ENCODE results near the gene EFL1. TPM values are rescaled to one million over a fixed set of nuclear protein-coding genes. Genes with fewer than 3 reads are reported as not detected.

EFL1 gene
- total RNA-seq, 2 experiments from 2014 or later, result 7.1 to 7.8 TPM

DNA sequence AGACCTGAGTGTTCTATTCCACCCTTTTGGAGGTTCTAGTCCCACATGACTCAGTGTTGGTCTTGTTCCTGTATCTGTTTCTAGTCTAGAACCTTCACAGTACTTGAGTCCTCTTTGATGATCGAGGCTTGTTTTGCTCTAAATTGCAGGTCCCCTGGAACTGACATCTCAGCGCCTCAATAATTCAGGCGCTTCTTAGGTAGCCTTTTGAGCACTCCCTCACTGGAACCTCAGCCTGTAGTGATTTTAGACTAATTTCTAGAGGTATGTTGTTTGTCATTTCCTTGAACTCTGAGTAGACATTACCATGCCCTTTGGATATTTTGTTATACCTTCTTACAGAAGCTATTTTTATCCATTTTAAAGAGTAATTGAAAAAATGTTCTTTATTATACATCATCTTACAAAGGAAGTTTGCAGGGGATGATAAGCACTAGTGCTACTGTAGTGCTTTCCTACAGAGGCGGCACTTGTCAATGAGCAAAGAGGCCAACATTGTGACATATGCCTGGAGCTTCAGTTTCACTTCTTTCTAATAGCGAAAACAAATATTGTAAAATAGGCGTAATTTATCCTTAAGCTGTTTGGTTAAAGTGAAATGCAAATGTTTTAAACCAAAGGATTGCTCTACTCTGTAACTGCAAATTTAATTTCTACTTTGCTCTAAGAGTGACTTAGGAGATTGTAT, 75.7 kb downstream of the EFL1 start:
- ChIA-PET POLR2A (no interaction called here), CTCF (interaction anchor here (1.0 kb wide), 1 partner anchor 11 kb away, joined by 3 read pairs; no protein-coding TSS in a partner anchor)
- H3K4me1 ChIP-seq (ENCODE audit: insufficient read depth, low read length), result no peaks in the 10 kb centered on the region
- H3K9me3 ChIP-seq (ENCODE audit: control insufficient read depth in 1 of 2, insufficient read depth in 1 of 2, low read length in 2 of 2), result no peaks in the 10 kb centered on the region
- Mint-ChIP-seq H3K9me3 (no peaks in the 10 kb centered on the region), H3K4me3 (no peak overlapping the region), H3K27me3 (no peaks in the 10 kb centered on the region), H3K36me3 (ENCODE audit: low read depth) (peaks cover 14% of the 10 kb centered on the region), H3K4me1 (ENCODE audit: low read depth) (no peaks in the 10 kb centered on the region), H3K27ac (no peak overlapping the region)
- DNase-seq (no peak), ATAC-seq (ENCODE audit: poor library complexity) (no peak)
- intact Hi-C loops (cut with DNase I, micrococcal nuclease), result no loop called here
- H3K4me3 ChIP-seq (ENCODE audit: low read length), result no peak overlapping the region
- no peaks in the 10 kb centered on the region for H3K27me3 ChIP-seq (ENCODE audit: control insufficient read depth in 1 of 2, insufficient read depth in 2 of 2, low read length in 2 of 2)
- peaks cover 3% of the 10 kb centered on the region for H3K36me3 ChIP-seq (ENCODE audit: insufficient read depth, low read length)
- no peak overlapping the region for H3K27ac ChIP-seq (ENCODE audit: low read depth in 1 of 2, low read length in 2 of 2)
- no peak for TF ChIP-seq CTCF (IDR thresholded peaks at IDR 0.05)

DNA sequence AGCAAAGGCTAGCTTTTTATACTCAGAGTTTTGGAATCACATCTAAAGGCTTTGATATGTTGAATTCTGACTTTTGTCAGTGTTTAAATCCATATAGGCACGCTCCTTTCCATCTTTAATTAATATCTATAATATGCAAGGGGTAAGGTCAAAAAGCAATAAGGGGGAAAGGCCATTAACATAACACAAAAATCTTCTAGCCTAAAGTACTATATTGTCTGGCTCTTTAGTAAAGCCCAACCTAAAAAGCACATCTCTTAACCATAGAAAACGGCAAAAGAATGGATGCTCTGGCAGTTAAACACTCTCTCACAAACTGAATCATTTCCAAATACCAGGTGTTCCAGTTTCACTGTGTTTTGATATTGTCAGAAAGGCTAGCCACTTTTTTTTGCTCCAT, 76.4 kb downstream of the EFL1 start:
- intact Hi-C loops (cut with DNase I, micrococcal nuclease), result no loop called here
- ATAC-seq (ENCODE audit: poor library complexity) (no peak), DNase-seq (no peak)
- Mint-ChIP-seq H3K27me3 (no peaks in the 10 kb centered on the region), H3K36me3 (ENCODE audit: low read depth) (peaks cover 21% of the 10 kb centered on the region), H3K9me3 (no peaks in the 10 kb centered on the region), H3K4me1 (ENCODE audit: low read depth) (no peaks in the 10 kb centered on the region), H3K27ac (no peak overlapping the region), H3K4me3 (no peak overlapping the region)
- H3K4me3 ChIP-seq (ENCODE audit: low read length), result no peak overlapping the region
- H3K27me3 ChIP-seq (ENCODE audit: control insufficient read depth in 1 of 2, insufficient read depth in 2 of 2, low read length in 2 of 2), result no peaks in the 10 kb centered on the region
- CTCF ChIA-PET, result no interaction called here
- no peaks in the 10 kb centered on the region for H3K4me1 ChIP-seq (ENCODE audit: insufficient read depth, low read length)
- H3K36me3 ChIP-seq (ENCODE audit: insufficient read depth, low read length), result peaks cover 3% of the 10 kb centered on the region
- POLR2A ChIA-PET, result no interaction called here
- no peak overlapping the region for H3K27ac ChIP-seq (ENCODE audit: low read depth in 1 of 2, low read length in 2 of 2)
- H3K9me3 ChIP-seq (ENCODE audit: control insufficient read depth in 1 of 2, insufficient read depth in 1 of 2, low read length in 2 of 2), result no peaks in the 10 kb centered on the region
- no peak for TF ChIP-seq CTCF (IDR thresholded peaks at IDR 0.05)

GRCh38 chr15:82184776-82185175, 77.8 kb downstream of the EFL1 start:
- H3K27me3 Mint-ChIP-seq, result no peaks in the 10 kb centered on the region
- H3K36me3 Mint-ChIP-seq (ENCODE audit: low read depth), result peaks cover 28% of the 10 kb centered on the region

More at GRCh38 chr15:82184776-82185175, 77.8 kb downstream of the EFL1 start:
- ChIA-PET POLR2A (no interaction called here), CTCF (no interaction called here)
- Mint-ChIP-seq H3K4me3 (no peak overlapping the region), H3K27ac (no peak overlapping the region), H3K4me1 (ENCODE audit: low read depth) (no peaks in the 10 kb centered on the region), H3K9me3 (no peaks in the 10 kb centered on the region)
- Histone ChIP-seq H3K36me3 (ENCODE audit: insufficient read depth, low read length) (peaks cover 3% of the 10 kb centered on the region), H3K27ac (ENCODE audit: low read depth in 1 of 2, low read length in 2 of 2) (no peak overlapping the region), H3K9me3 (ENCODE audit: control insufficient read depth in 1 of 2, insufficient read depth in 1 of 2, low read length in 2 of 2) (no peaks in the 10 kb centered on the region), H3K4me1 (ENCODE audit: insufficient read depth, low read length) (no peaks in the 10 kb centered on the region), H3K27me3 (ENCODE audit: control insufficient read depth in 1 of 2, insufficient read depth in 2 of 2, low read length in 2 of 2) (no peaks in the 10 kb centered on the region), H3K4me3 (ENCODE audit: low read length) (no peak overlapping the region)
- no peak for TF ChIP-seq CTCF (IDR thresholded peaks at IDR 0.05)
- no peak for ATAC-seq (ENCODE audit: poor library complexity)
- DNase-seq, result no peak
- intact Hi-C loops (cut with DNase I, micrococcal nuclease), result no loop called here
